Ovary (tissue), 3 donors: ENCODE measurements around the gene CRYGA.

Source experiments
- CTCF ChIP-seq, 3 donors: fragments of 450-650 bp in 2 of 3; fragments of 200-600 bp in 1 of 3; IDR thresholded peaks; one replicate each; pipeline versions ENCODE4 v1.5.1 to v1.8.0; 2016 to 2022; ENCODE audit warnings: antibody characterized with exemption in 3 of 3, mild to moderate bottlenecking in 1 of 3
- EP300 ChIP-seq: sonication (generic); formaldehyde crosslinking; IDR thresholded peaks from one replicate; pipeline ENCODE4 v1.6.1; 2017; ENCODE audit warnings: antibody characterized with exemption
- POLR2A ChIP-seq: fragments of 450-650 bp; IDR thresholded peaks from one replicate; pipeline ENCODE4 v1.6.1; 2017; ENCODE audit warnings: antibody characterized with exemption, mild to moderate bottlenecking, moderate library complexity
- donor health status: DM: no; HTN: no; CAD: no.

GRCh38 chr2:208179028-208179609, 15.7 kb upstream of the CRYGA start:
- TF ChIP-seq EP300 = no peak
- no peak for TF ChIP-seq CTCF (IDR thresholded peaks at IDR 0.05)
- TF ChIP-seq POLR2A = no peak
